K562 (cell line): ENCODE results near the gene RSF1. TPM values are rescaled to one million over a fixed set of nuclear protein-coding genes. Genes with fewer than 3 reads are reported as not detected.

Experiments used
- ATAC-seq: fragments of 200-7000 bp; cut with Tn5 transposase; 3 replicates; pipeline ENCODE4 v1.9.1; 2020; ENCODE audit warnings: moderate library complexity
- BruUV-seq: library from RNA; stranded (reverse); fragments of 400-500 nt; replicated peaks from 2 replicates; lab custom pipeline; 2021; lab: Mats Ljungman, UMichigan
- CTCF ChIA-PET: fragments of 300-600 bp; formaldehyde crosslinking; extraction: SDS; loops from one replicate; lab custom pipeline; 2021; ENCODE audit warnings: low intra/inter-chr PET ratio; lab: Yijun Ruan, JAX
- POLR2A ChIA-PET: fragments of 300-600, 350-650 bp; sonication (Branson Sonifier 250); formaldehyde crosslinking; extraction: SDS; loops from one replicate; lab custom pipeline; 2021; ENCODE audit warnings: antibody characterized with exemption, inconsistent platforms; lab: Yijun Ruan, JAX
- DNase-seq, 4 experiments: peaks; one replicate each; pipeline versions ENCODE4 v3.0.0 to v3.0.0-alpha.2; 2011 to 2018; ENCODE audit warnings: low spot score in 3 of 4, mixed read lengths in 3 of 4; ENCODE audit errors: extremely low read depth in 1 of 4
- FAIRE-seq: peaks from 2 replicates; lab custom pipeline; 2011; peaks lifted over from hg19 to GRCh38; lab: Jason Lieb, UNC
- H2AFZ ChIP-seq: 2 replicates; pipeline ENCODE4 v1.6.0; 2011; ENCODE audit warnings: low read depth, low read length, control low read depth, inconsistent platforms
- H3K27ac ChIP-seq: fragments of 200-600 bp; 3 replicates; pipeline ENCODE4 v1.8.0; 2011; ENCODE audit warnings: low read depth, mild to moderate bottlenecking, control low read depth, inconsistent platforms, low read length, moderate library complexity, mixed read lengths; ENCODE audit errors: extremely low read depth
- H3K27me3 ChIP-seq, 2 experiments: fragments of 300-600 bp in 1 of 2; 2 replicates in 1 of 2; 3 replicates in 1 of 2; pipeline versions ENCODE4 v1.6.0 to v1.8.0; 2011; ENCODE audit warnings: inconsistent platforms in 2 of 2, low read length in 2 of 2, mild to moderate bottlenecking in 1 of 2, mixed read lengths in 1 of 2, moderate library complexity in 1 of 2; ENCODE audit not compliant: control insufficient read depth in 2 of 2, insufficient read depth in 2 of 2
- H3K36me3 ChIP-seq: fragments of 300-600 bp; 3 replicates; pipeline ENCODE4 v1.8.0; 2011; ENCODE audit warnings: mild to moderate bottlenecking, low read length, inconsistent platforms; ENCODE audit not compliant: control insufficient read depth, insufficient read depth
- H3K4me1 ChIP-seq, 2 experiments: fragments of 200-600 bp in 1 of 2; replicated peaks in 1 of 2; 2 replicates in 1 of 2; 3 replicates in 1 of 2; pipeline versions ENCODE4 v1.5.1 to v1.8.0; 2011; ENCODE audit warnings: inconsistent platforms in 2 of 2, low read length in 2 of 2, mild to moderate bottlenecking in 1 of 2, mixed read lengths in 1 of 2, moderate library complexity in 1 of 2; ENCODE audit not compliant: control insufficient read depth in 2 of 2, insufficient read depth in 2 of 2
- H3K4me2 ChIP-seq: 2 replicates; pipeline ENCODE4 v1.6.1; 2011; ENCODE audit warnings: low read length, control low read depth, inconsistent platforms, mixed read lengths; ENCODE audit not compliant: insufficient read depth
- H3K4me3 ChIP-seq: fragments of 200-600 bp; sonication (generic), shearing (Covaris generic); 2 replicates; pipeline ENCODE4 v1.5.1; 2016; ENCODE audit warnings: control low read depth, inconsistent platforms
- H3K79me2 ChIP-seq: fragments of 200-600 bp; 3 replicates; pipeline ENCODE4 v1.8.0; 2011; ENCODE audit warnings: low read length, inconsistent platforms; ENCODE audit not compliant: control insufficient read depth, insufficient read depth
- H3K9ac ChIP-seq, 2 experiments: 2 replicates each; pipeline versions ENCODE4 v1.6.0 to v1.6.1; 2011; ENCODE audit warnings: low read depth in 2 of 2, low read length in 2 of 2, control low read depth in 1 of 2, inconsistent platforms in 1 of 2, mild to moderate bottlenecking in 1 of 2, mixed read lengths in 1 of 2; ENCODE audit not compliant: insufficient read depth in 1 of 2
- H3K9me1 ChIP-seq: one replicate; pipeline ENCODE4 v1.6.0; 2011; ENCODE audit warnings: inconsistent platforms, mild to moderate bottlenecking, low read length, moderate library complexity; ENCODE audit not compliant: control insufficient read depth, insufficient read depth
- H3K9me3 ChIP-seq: replicated peaks from 2 replicates; pipeline ENCODE4 v1.5.1; 2011; ENCODE audit warnings: low read depth, low read length, inconsistent platforms; ENCODE audit not compliant: control insufficient read depth, insufficient read depth
- H4K20me1 ChIP-seq: replicated peaks from 2 replicates; pipeline ENCODE4 v1.6.1; 2011; ENCODE audit warnings: low read length, inconsistent platforms, mixed read lengths; ENCODE audit not compliant: control insufficient read depth, insufficient read depth
- CTCF ChIP-seq, 3 experiments: IDR thresholded peaks in 2 of 3; conservative IDR thresholded peaks in 1 of 3; 2 replicates each; pipeline ENCODE4 v1.5.1; 2011 to 2012; ENCODE audit warnings: low read length in 3 of 3, mild to moderate bottlenecking in 3 of 3, control low read depth in 2 of 3, improper control_type of control experiment in 1 of 3, inconsistent platforms in 1 of 3, low read depth in 1 of 3, mixed read lengths in 1 of 3, moderate library complexity in 1 of 3; ENCODE audit not compliant: insufficient read depth in 2 of 3
- PPARD ChIP-seq: fragments of 250-450 bp; sonication (Bioruptor Pico); IDR thresholded peaks from 2 replicates; pipeline ENCODE4 v1.8.0; 2022; ENCODE audit warnings: inconsistent platforms, mild to moderate bottlenecking, moderate library complexity
- ZNF316 ChIP-seq: fragments of 450-650 bp; IDR thresholded peaks from 2 replicates; pipeline ENCODE4 v1.6.1; 2016
- WGBS: fragments of 100-300 bp; shearing (Covaris generic); methylation state at CpG from one replicate; pipeline ENCODE4 v1.1.6; 2016; ENCODE audit warnings: low coverage, mixed read lengths; ENCODE audit not compliant: insufficient coverage; ENCODE audit errors: missing lambda C conversion rate; 5-methylcytosine and 5-hydroxymethylcytosine counted together
- in situ Hi-C: fragments of 300-500 bp; cut with MboI; formaldehyde crosslinking; loops from 4 replicates; pipeline ENCODE4 v1.15.0; 2018; ENCODE audit warnings: inconsistent platforms, mixed read lengths
- intact Hi-C: fragments of 100-400 bp; cut with micrococcal nuclease; formaldehyde crosslinking; loops from 2 replicates; pipeline ENCODE4 v1.14.2; 2022
- polyA plus RNA-seq, 8 experiments: library from polyadenylated mRNA; depleted of rRNA in 4 of 8; stranded (reverse) in 5 of 8; unstranded in 3 of 8; fragments of >200 nt; fragmentation: Nextera tagmentation in 2 of 8; fragmentation: Illumina TruSeq in 1 of 8; extraction: Ambion mirVana in 2 of 8; extraction: Trizol in 1 of 8; gene quantifications; 2 replicates each; pipeline versions ENCODE4 v1.2.1 to v1.2.3, GENCODE V29; 2011 to 2014; ENCODE audit warnings: inconsistent platforms in 1 of 8, missing spikeins in 1 of 8
- total RNA-seq, 7 experiments: library from RNA; depleted of rRNA in 6 of 7; stranded (reverse); fragments of >200 nt in 6 of 7; fragmentation: Illumina TruSeq in 2 of 7; extraction: Trizol in 2 of 7; gene quantifications; 2 replicates each; pipeline versions ENCODE4 v1.2.1 to v1.2.3, GENCODE V29; 2011 to 2021; ENCODE audit warnings: low replicate concordance in 1 of 7

RSF1 gene
- total and polyA plus RNA-seq, 9 of the 15 experiments (the other 6 are each of a cell fraction or from before 2014, with no cell fraction given), result 9.7 to 63.6 (median 42.8) TPM

DNA sequence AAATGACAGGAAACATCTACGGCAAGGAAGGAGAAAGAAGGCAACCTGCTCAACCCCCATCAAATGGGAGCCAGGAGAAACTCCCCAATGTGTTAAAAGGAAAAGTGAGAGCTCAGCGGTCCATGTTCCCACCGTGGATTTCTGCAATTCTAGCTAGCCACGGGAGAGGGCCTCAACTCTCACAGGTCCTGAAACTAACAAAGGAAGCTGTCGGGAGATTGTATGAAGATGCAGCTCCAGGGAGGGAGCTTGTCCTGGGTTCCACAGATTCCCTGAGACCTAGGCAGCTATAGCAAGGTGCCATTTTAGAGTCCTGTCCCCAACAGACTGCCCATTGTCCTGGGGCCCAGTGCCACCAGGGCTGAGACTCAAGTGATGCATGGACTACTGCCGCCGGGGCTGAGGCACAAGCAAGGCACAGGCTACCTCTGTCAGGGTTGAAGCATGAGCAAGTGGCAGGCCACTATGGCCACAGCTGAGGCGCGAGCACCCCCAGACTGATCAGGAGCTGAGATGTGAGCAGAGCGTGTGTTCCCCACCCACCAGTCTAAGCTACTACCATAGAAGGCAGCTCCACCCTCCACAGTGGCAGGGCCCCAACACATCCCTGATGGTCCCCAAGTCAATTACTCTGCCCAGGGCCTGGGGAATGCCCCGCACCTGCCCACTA, 31.3 kb downstream of the RSF1 start:
- intact Hi-C loops, result no loop called here
- CTCF ChIA-PET, result no interaction called here
- peak in 2 of 3 experiments; percentile 3 to 24; a peak in 1 of 6 replicates for TF ChIP-seq CTCF (IDR thresholded peaks at IDR 0.05 in 2 of 3, conservative IDR thresholded peaks at IDR 0.05 in 1 of 3; ENCODE audit: insufficient read depth in 2 of 3, low read depth in 1 of 3, low read length in 3 of 3)
- no peak for TF ChIP-seq PPARD (CRISPR knock-in tag)
- 0 out of 2 replicates have a peak, but pooled peaks have one; percentile 6 for TF ChIP-seq ZNF316
- TF ChIP-seq, all 486 proteins: peak for 2
- WGBS, result 70% methylated on average over 10 of the region's 11 CpGs
- peaks cover 3% of the 10 kb centered on the region for H3K9me3 ChIP-seq
- no peak overlapping the region for H3K4me3 ChIP-seq
- H3K27ac ChIP-seq, result peak overlapping the region; percentile 11; the same call in 1 of the 3 replicates
- H3K9me1 ChIP-seq, result no peaks in the 10 kb centered on the region
- no peak overlapping the region for H3K9ac ChIP-seq
- H3K36me3 ChIP-seq, result peaks cover 7% of the 10 kb centered on the region; the same call in 2 of the 3 replicates
- peak; percentile 80 for ATAC-seq
- DNase-seq, result peak in 2 of 4 experiments; percentile 24 to 25
- H3K4me1 ChIP-seq, result peaks cover 0 to 8% of the 10 kb centered on the region in 2 experiments; a peak in 2 of 5 replicates
- FAIRE-seq, result no peak
- H2AFZ ChIP-seq, result no peak overlapping the region
- H3K79me2 ChIP-seq, result peaks cover 83% of the 10 kb centered on the region
- H3K27me3 ChIP-seq, result no peaks in the 10 kb centered on the region
- POLR2A ChIA-PET, result interaction anchor here (0.9 to 1.3 kb wide), 4 partner anchors 10 to 104 kb away, joined by 3 to 6 read pairs (median 4); no protein-coding TSS in a partner anchor
- H4K20me1 ChIP-seq, result no peaks in the 10 kb centered on the region; the same call in 1 of the 2 replicates
- H3K4me2 ChIP-seq, result no peak overlapping the region
- in situ Hi-C loops, result no loop called here
- BruUV-seq, result no TSS peak
